Placental pericyte (primary cell): ENCODE results near the gene MFRP. TPM values are rescaled to one million over a fixed set of nuclear protein-coding genes. Genes with fewer than 3 reads are reported as not detected.

Source experiments
- small RNA-seq: library from RNA; depleted of rRNA; stranded (forward); fragments of <200 nt; gene quantifications from one replicate; pipeline ENCODE3, GENCODE V24; 2012; ENCODE audit warnings: low replicate concordance
- total RNA-seq: library from RNA; depleted of rRNA; stranded (reverse); fragments of >200 nt; gene quantifications from 2 replicates; pipeline ENCODE4 v1.2.3, GENCODE V29; 2012

The MFRP gene
- total RNA-seq: not detected in 2 replicates

DNA sequence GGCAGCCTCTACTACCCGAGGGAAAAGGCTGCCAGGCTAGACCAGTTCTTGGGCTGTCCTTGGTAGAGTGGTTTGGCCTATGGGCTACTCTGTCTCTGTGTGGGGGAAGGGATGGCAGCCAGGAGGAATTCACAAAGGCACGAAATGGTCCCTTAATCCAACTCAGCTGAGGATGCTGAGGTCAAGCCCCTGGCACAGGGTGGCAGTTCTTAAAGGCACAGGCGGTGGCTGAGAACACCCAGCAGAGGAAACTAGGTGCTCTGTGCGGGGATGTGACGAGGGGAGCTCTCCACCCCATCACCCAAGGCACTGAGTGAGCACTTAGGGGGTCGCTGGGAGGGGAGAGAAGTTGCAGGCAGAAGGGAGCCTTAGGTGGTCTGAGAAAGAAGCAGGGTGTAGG, at the start of gene MFRP:
Gene MFRP, minus strand, starts transcription at position 101 of the 400 bp plus-strand sequence. CDS start 192 bp downstream, outside the sequence.

DNA sequence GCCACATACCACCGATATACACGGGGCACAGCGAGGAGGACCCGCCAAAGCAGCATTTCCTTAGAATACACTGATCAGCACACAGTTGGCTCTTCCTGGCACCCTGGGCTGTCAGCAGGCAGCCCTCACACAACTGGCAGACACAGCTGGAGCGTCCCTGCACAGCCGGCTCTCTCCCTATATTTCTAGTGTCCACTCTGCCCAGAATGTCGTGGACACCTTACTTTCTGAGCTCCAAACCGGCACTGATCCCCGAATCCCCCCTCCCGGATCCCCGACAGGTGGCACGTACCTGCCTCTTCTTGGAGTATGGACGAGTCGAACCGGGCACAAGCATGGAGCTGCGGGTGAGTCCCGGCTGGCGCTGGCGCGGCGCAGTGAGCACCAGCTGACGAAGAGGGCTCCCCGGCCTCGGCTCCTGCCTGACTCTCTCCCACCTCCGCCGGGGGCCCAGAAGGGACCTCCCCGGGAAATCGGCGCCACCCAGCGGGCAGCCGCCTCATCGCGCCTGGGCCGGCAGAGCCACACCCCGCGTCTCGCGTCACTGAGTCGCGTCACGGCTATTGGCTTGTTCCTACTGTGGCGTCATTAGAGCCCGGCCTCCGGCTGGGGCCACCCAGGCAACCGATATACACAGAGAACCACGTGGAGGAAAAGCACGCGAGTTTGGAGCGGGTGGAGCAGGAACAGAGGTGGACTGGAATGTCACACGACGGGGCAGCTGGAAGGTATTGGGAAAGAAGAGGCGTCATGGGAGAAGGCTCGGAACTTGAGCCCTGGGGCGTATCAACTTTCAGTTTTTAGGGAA, 34.9 kb upstream of the MFRP start, which contains the start of gene USP2:
Gene USP2, minus strand, starts transcription at position 510 of the 808 bp plus-strand sequence. CDS start 8,210 bp downstream, outside the sequence.

DNA sequence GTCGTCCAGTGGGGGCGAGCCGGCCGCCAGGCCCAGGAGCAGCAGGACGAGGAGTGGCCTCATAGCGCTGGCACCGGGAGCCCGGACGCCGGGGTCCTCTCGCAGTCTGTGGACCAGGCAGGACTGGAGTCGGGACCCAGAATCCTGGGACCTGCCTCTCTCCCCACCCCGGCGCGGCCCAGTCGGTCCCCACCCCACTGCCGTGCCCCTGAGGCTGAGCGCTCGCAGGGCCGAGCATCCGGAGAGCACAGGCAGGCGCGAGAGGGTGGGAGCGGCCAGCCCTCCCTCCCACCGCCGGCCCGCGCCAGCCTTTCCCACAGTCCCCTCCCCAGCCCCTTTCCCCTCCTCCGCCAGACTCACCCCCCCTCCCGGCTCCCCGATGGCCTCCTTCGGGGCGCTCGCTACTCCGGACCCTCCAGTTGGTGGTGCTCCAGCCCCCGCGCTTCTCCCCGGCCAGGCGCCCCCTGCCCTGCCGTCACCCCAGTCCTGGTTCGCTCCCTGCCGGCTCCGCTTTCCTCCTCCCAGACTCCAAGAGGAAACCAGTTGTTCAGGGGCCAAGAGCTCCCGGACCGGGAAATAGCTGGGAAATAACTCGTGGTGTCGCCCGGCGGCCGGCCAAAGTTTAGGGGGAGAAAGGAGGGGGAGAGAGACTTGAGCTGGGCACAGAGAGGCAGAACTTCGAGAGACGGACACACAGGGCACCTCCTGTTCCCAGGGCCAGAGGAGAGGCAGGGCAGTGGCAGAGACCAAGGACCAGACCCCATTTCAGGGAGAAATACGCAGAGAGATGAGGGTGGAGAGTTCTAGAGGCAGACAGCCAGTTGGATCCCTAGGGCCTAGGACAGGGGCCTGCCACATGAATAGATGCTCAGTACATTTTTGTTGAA, 5.9 kb downstream of the MFRP start, which contains the start of gene C1QTNF5:
Gene C1QTNF5, minus strand, starts transcription at position 549 of the 887 bp plus-strand sequence. Its CDS starts 486 bp downstream, at position 63.

DNA sequence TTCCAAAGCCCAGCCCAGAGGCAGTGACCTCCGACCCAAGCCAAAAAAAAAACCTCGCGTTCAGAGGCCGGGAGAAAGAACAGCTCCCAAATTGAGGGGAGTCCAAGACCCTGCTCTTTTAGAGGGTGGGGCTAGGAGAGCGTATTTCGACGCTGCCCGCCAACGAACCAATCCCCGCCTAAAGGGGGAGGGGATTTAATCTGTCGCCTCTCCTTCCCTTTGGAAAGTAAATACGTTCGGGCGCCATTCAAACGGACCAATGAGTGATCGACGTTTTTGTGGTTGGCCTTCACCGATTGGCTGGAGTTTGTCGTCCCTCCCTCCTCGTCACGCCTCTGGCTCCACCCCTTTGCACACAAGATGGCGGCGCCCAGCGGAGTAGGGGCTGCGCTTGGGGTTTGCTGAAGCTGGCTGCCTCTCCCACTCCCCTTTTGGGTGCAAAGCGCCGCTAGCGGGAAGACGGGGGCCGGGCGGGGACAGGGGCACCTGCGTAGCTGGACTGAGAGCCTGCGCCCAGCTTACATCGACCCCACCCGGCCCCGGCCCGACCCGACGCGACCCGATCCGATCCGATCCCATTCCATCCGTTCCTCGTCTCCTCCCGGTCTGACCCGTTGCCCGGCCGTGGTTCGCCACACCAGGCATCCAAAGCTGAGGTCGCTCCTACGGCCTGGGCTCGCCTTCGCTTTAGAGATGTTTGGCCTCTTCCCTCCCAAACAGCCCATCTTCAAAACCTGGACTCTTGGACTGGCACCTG, 12.2 kb downstream of the MFRP start, which contains the start of gene RNF26:
Gene RNF26, plus strand, starts transcription at position 354 of the 757 bp plus-strand sequence. CDS start 596 bp downstream, outside the sequence.

DNA sequence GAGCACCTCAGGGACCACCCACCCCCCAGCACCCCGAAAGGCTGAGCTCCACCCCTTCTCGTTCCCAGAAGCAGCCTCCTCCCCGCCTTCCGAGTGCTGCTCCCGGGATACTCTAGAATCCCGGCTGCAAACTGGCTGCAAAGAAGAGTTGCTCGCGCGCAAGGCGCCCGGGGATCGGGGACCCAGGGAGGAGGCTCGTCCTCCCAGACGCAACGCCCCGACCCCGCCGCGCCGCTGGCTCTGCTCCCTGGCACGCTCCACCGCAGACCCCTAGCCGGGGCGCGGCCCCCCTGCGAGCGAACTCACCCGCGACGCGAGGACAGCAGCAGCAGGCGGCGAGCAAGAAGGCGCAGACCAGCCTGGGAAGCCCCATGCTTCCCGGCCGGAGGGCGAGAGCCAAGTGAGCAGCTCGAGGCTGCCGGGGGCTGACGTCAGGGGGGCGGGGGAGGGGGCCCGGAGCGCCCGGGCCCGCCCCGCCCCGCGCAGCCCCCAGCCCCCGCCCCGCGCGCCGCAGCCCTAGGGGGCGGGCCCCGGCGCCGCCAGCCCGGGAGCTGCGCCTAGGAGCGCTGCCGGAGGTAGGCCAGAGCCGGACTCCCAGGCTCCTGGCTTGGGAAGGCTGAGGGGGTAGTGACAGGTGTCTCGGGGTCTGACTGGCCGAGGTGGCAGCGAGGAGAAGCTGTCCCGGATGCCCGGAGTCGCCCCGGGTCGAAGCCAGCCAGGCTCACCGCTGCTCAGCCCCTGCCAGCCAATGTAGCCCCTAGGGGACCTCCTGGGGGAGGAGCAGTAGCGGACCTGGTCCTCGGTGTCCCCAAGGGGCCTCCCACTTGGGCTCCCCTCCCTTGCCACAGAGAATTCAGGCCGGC, 29.5 kb downstream of the MFRP start, which contains the start of gene MCAM:
Gene MCAM, minus strand, starts transcription at position 402 of the 863 bp plus-strand sequence. Its CDS starts 29 bp downstream, at position 373.

Small RNA genes within 50 kb of the gene (small RNA-seq; reads per million reads assigned to genes)
- gene RF01225: not detected
- gene RNU6-262P: not detected

Other genes with a start within 250 kb of the MFRP start
- 34.6 and 37.8 TPM in 2 replicates for gene DPAGT1, start 244.9 kb downstream of the MFRP start, total RNA-seq
- gene C2CD2L, start 239.4 kb downstream of the MFRP start, total RNA-seq: 10.3 and 11.8 TPM in 2 replicates
- gene HINFP, start 225.1 kb downstream of the MFRP start, total RNA-seq: 22.8 and 23.2 TPM in 2 replicates
- gene ABCG4, start 197.7 kb downstream of the MFRP start, total RNA-seq: 0.66 TPM in 1 of 2 replicates, not detected in the other
- gene NLRX1, start 178.0 kb downstream of the MFRP start, total RNA-seq: 13.1 and 16.5 TPM in 2 replicates
- gene NHERF4, start 161.2 kb downstream of the MFRP start, total RNA-seq: not detected in 2 replicates
- 12.7 and 30.2 TPM in 2 replicates for gene CBL, start 140.4 kb downstream of the MFRP start, total RNA-seq
- 127 and 168 TPM in 2 replicates for gene MCAM, start 29.6 kb downstream of the MFRP start, total RNA-seq
- 9.7 and 13.1 TPM in 2 replicates for gene RNF26, start 12.2 kb downstream of the MFRP start, total RNA-seq
- 0.86 and 6.8 TPM in 2 replicates for gene C1QTNF5, start 5.8 kb downstream of the MFRP start, total RNA-seq
- gene USP2, start 35.0 kb upstream of the MFRP start, total RNA-seq: not detected in 2 replicates
- 104 and 200 TPM in 2 replicates for gene THY1, start 76.5 kb upstream of the MFRP start, total RNA-seq